GM12878 (cell line): Measurements from ENCODE around the gene KCNK7. TPM values are rescaled to one million over a fixed set of nuclear protein-coding genes. Genes with fewer than 3 reads are reported as not detected.
A peak's percentile ranks its signal among the peaks of the same experiment; 100 is the strongest.

ENCODE experiments used
- ATF7 ChIP-seq: fragments of 450-650 bp; IDR thresholded peaks from 2 replicates; pipeline ENCODE4 v1.6.1; 2016; ENCODE audit warnings: low read depth, mild to moderate bottlenecking
- CBX5 ChIP-seq: sonication (generic); IDR thresholded peaks from 2 replicates; pipeline ENCODE4 v1.6.1; 2016; ENCODE audit warnings: low read depth, moderate library complexity, mild to moderate bottlenecking, inconsistent platforms
- GATAD2B ChIP-seq: fragments of 450-650 bp; conservative IDR thresholded peaks from 2 replicates; pipeline ENCODE4 v1.6.1; 2017; ENCODE audit warnings: low read depth, mild to moderate bottlenecking, moderate library complexity
- KAT2A ChIP-seq: conservative IDR thresholded peaks from 2 replicates; pipeline ENCODE4 v1.6.1; 2011; ENCODE audit warnings: low read depth, low read length; ENCODE audit not compliant: control insufficient read depth
- LARP7 ChIP-seq: fragments of 450-650 bp; IDR thresholded peaks from 2 replicates; pipeline ENCODE4 v1.6.1; 2017; ENCODE audit warnings: mild to moderate bottlenecking
- MTA2 ChIP-seq: fragments of 450-650 bp; IDR thresholded peaks from 2 replicates; pipeline ENCODE4 v1.6.1; 2016; ENCODE audit warnings: low read depth, mild to moderate bottlenecking, moderate library complexity
- MYB ChIP-seq: fragments of 150-350 bp; IDR thresholded peaks from 2 replicates; pipeline ENCODE4 v1.6.1; 2014; ENCODE audit warnings: mild to moderate bottlenecking, low read depth, low read length, borderline replicate concordance
- PAX5 ChIP-seq: IDR thresholded peaks from 2 replicates; pipeline ENCODE4 v1.6.1; 2011; ENCODE audit warnings: low read depth, low read length, borderline replicate concordance
- RB1 ChIP-seq: fragments of 450-650 bp; formaldehyde crosslinking; IDR thresholded peaks from 2 replicates; pipeline ENCODE4 v1.6.1; 2017; ENCODE audit warnings: mild to moderate bottlenecking, borderline replicate concordance
- SP1 ChIP-seq: IDR thresholded peaks from one replicate; pipeline ENCODE4 v1.6.1; 2011; ENCODE audit warnings: low read depth, low read length
- ZNF622 ChIP-seq: fragments of 450-650 bp; IDR thresholded peaks from 2 replicates; pipeline ENCODE4 v1.6.1; 2017; ENCODE audit warnings: mild to moderate bottlenecking, inconsistent platforms
- ZZZ3 ChIP-seq: IDR thresholded peaks from 2 replicates; pipeline ENCODE4 v1.6.1; 2011; ENCODE audit warnings: low read depth; ENCODE audit not compliant: control insufficient read depth, insufficient read length
- polyA plus RNA-seq, 11 experiments: library from polyadenylated mRNA; depleted of rRNA in 4 of 11; unstranded in 6 of 11; stranded (reverse) in 5 of 11; fragments of >200 nt; fragmentation: Nextera tagmentation in 4 of 11; fragmentation: Illumina TruSeq in 1 of 11; extraction: Ambion mirVana in 4 of 11; extraction: Trizol in 1 of 11; gene quantifications; 1 replicate in 1 of 11; 2 replicates in 10 of 11; pipeline versions ENCODE4 v1.2.1 to v1.2.3, GENCODE V29; 2011 to 2016; ENCODE audit warnings: inconsistent platforms in 2 of 11, missing spikeins in 2 of 11, low read depth in 1 of 11
- total RNA-seq, 4 experiments: library from RNA; depleted of rRNA in 3 of 4; stranded (reverse); fragments of >200 nt in 3 of 4; fragmentation: Illumina TruSeq in 1 of 4; extraction: Trizol in 1 of 4; gene quantifications; 2 replicates each; pipeline versions ENCODE4 v1.2.1 to v1.2.3, GENCODE V29; 2013 to 2021
- TF ChIP-seq, protein P1 (sequence below): fragments of 450-650 bp; IDR thresholded peaks from 2 replicates; pipeline ENCODE4 v1.6.1; 2017; ENCODE audit warnings: antibody characterized with exemption, mild to moderate bottlenecking, moderate library complexity
- TF ChIP-seq, protein P2 (sequence below): fragments of 150-350 bp; IDR thresholded peaks from 2 replicates; pipeline ENCODE4 v1.6.1; 2016; ENCODE audit warnings: low read depth, low read length
- TF ChIP-seq, protein P3 (sequence below): fragments of 450-650 bp; IDR thresholded peaks from 2 replicates; pipeline ENCODE4 v1.6.1; 2018; ENCODE audit warnings: borderline replicate concordance, mild to moderate bottlenecking; ENCODE audit not compliant: partially characterized antibody
- TF ChIP-seq, protein P4 (sequence below): IDR thresholded peaks from 2 replicates; pipeline ENCODE4 v1.6.1; 2011; ENCODE audit warnings: low read depth, mild to moderate bottlenecking, low read length, moderate library complexity, borderline replicate concordance; ENCODE audit errors: extremely low read depth
- TF ChIP-seq, protein P5 (sequence below): fragments of 450-650 bp; IDR thresholded peaks from 2 replicates; pipeline ENCODE4 v1.6.1; 2016; ENCODE audit warnings: mild to moderate bottlenecking
- TF ChIP-seq, protein P6 (sequence below): IDR thresholded peaks from 2 replicates; pipeline ENCODE4 v1.6.1; 2012; ENCODE audit warnings: low read depth, low read length, improper control_type of control experiment

KCNK7 gene
- total and polyA plus RNA-seq, 10 of the 15 experiments (the other 5 are each of a cell fraction or from before 2014, with no cell fraction given): 0.11 to 0.54 (median 0.23) TPM; not detected in 7

DNA sequence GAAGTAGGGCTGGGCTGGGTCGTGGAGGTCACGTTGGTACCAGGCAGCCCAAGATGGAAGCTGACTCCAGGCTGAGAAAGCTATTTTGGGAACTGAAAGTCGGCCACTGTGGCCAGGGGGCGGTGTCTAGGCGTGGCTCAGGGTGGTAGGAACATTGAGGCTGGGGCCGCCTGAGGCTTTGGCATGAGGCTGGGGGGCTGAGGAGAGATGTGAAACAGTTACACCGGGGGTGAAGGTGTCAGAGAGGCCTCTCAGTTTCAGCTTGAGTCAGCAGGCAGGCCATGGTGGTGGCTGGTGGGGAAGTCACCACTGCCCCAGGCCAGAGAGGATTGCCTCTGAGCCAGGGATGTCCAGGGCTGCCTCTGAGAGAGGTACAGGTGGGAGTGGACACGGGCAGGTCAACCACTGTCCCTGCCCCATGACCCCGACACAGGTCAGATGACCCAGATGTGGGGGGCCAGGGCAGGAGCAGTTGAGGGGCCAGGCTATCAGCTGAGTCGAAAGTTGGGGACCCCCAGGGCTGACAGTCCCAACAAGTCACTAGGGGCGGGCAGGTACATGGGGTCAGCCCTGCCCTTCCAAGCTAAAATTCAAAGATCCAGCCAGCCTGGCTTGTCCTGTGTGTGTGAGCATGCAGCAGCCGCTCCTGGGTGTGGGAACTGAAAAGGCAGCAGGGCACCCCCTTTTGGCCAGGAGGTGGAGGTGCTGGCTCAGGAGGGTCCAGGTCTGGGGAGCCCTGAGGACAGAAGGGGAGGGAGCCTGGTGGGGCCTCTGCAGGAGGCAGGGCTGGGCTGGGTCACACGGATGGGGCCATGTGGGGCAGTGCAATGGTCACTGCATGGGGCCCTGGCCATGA is 7.2 kb downstream of the KCNK7 start (continued):
- TF ChIP-seq MYB (peak; percentile 54; the same call in 1 of the 2 replicates), ZZZ3 (no peak), GATAD2B (peak; percentile 99), KAT2A (no peak), LARP7 (peak; percentile 87), RB1 (peak; percentile 7; the same call in 1 of the 2 replicates), ATF7 (peak; percentile 85), CBX5 (no peak), ZNF622 (no peak), PAX5 (peak; percentile 88), MTA2 (peak; percentile 92), SP1 (peak; percentile 87)
- TF ChIP-seq, protein P1, sequence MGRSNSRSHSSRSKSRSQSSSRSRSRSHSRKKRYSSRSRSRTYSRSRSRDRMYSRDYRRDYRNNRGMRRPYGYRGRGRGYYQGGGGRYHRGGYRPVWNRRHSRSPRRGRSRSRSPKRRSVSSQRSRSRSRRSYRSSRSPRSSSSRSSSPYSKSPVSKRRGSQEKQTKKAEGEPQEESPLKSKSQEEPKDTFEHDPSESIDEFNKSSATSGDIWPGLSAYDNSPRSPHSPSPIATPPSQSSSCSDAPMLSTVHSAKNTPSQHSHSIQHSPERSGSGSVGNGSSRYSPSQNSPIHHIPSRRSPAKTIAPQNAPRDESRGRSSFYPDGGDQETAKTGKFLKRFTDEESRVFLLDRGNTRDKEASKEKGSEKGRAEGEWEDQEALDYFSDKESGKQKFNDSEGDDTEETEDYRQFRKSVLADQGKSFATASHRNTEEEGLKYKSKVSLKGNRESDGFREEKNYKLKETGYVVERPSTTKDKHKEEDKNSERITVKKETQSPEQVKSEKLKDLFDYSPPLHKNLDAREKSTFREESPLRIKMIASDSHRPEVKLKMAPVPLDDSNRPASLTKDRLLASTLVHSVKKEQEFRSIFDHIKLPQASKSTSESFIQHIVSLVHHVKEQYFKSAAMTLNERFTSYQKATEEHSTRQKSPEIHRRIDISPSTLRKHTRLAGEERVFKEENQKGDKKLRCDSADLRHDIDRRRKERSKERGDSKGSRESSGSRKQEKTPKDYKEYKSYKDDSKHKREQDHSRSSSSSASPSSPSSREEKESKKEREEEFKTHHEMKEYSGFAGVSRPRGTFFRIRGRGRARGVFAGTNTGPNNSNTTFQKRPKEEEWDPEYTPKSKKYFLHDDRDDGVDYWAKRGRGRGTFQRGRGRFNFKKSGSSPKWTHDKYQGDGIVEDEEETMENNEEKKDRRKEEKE: no peak
- TF ChIP-seq, protein P2, sequence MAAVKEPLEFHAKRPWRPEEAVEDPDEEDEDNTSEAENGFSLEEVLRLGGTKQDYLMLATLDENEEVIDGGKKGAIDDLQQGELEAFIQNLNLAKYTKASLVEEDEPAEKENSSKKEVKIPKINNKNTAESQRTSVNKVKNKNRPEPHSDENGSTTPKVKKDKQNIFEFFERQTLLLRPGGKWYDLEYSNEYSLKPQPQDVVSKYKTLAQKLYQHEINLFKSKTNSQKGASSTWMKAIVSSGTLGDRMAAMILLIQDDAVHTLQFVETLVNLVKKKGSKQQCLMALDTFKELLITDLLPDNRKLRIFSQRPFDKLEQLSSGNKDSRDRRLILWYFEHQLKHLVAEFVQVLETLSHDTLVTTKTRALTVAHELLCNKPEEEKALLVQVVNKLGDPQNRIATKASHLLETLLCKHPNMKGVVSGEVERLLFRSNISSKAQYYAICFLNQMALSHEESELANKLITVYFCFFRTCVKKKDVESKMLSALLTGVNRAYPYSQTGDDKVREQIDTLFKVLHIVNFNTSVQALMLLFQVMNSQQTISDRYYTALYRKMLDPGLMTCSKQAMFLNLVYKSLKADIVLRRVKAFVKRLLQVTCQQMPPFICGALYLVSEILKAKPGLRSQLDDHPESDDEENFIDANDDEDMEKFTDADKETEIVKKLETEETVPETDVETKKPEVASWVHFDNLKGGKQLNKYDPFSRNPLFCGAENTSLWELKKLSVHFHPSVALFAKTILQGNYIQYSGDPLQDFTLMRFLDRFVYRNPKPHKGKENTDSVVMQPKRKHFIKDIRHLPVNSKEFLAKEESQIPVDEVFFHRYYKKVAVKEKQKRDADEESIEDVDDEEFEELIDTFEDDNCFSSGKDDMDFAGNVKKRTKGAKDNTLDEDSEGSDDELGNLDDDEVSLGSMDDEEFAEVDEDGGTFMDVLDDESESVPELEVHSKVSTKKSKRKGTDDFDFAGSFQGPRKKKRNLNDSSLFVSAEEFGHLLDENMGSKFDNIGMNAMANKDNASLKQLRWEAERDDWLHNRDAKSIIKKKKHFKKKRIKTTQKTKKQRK: no peak
- TF ChIP-seq, protein P3, sequence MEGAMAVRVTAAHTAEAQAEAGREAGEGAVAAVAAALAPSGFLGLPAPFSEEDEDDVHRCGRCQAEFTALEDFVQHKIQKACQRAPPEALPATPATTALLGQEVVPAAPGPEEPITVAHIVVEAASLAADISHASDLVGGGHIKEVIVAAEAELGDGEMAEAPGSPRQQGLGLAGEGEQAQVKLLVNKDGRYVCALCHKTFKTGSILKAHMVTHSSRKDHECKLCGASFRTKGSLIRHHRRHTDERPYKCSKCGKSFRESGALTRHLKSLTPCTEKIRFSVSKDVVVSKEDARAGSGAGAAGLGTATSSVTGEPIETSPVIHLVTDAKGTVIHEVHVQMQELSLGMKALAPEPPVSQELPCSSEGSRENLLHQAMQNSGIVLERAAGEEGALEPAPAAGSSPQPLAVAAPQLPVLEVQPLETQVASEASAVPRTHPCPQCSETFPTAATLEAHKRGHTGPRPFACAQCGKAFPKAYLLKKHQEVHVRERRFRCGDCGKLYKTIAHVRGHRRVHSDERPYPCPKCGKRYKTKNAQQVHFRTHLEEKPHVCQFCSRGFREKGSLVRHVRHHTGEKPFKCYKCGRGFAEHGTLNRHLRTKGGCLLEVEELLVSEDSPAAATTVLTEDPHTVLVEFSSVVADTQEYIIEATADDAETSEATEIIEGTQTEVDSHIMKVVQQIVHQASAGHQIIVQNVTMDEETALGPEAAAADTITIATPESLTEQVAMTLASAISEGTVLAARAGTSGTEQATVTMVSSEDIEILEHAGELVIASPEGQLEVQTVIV: peak; percentile 21
- TF ChIP-seq, protein P4, sequence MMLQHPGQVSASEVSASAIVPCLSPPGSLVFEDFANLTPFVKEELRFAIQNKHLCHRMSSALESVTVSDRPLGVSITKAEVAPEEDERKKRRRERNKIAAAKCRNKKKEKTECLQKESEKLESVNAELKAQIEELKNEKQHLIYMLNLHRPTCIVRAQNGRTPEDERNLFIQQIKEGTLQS: no peak
- TF ChIP-seq, protein P5, sequence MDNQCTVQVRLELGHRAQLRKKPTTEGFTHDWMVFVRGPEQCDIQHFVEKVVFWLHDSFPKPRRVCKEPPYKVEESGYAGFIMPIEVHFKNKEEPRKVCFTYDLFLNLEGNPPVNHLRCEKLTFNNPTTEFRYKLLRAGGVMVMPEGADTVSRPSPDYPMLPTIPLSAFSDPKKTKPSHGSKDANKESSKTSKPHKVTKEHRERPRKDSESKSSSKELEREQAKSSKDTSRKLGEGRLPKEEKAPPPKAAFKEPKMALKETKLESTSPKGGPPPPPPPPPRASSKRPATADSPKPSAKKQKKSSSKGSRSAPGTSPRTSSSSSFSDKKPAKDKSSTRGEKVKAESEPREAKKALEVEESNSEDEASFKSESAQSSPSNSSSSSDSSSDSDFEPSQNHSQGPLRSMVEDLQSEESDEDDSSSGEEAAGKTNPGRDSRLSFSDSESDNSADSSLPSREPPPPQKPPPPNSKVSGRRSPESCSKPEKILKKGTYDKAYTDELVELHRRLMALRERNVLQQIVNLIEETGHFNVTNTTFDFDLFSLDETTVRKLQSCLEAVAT: peak; percentile 83
- TF ChIP-seq, protein P6, sequence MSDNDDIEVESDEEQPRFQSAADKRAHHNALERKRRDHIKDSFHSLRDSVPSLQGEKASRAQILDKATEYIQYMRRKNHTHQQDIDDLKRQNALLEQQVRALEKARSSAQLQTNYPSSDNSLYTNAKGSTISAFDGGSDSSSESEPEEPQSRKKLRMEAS: peak; percentile 75
